NT2/D1 (cell line): ENCODE results near the gene LETMD1.

ENCODE experiments used
- DNase-seq: peaks from one replicate; pipeline ENCODE4 v3.0.0-alpha.2; 2011; ENCODE audit warnings: low read depth, low spot score
- H3K27me3 ChIP-seq: 2 replicates; pipeline ENCODE4 v1.6.0; 2011; ENCODE audit warnings: mild to moderate bottlenecking; ENCODE audit not compliant: insufficient read length, insufficient read depth
- H3K36me3 ChIP-seq: 2 replicates; pipeline ENCODE4 v1.6.1; 2011; ENCODE audit warnings: mild to moderate bottlenecking, low read length, mixed read lengths; ENCODE audit not compliant: insufficient read depth, insufficient read length
- H3K4me1 ChIP-seq: 2 replicates; pipeline ENCODE4 v1.5.1; 2011; ENCODE audit not compliant: insufficient read depth, insufficient read length
- H3K4me3 ChIP-seq: 2 replicates; pipeline ENCODE4 v1.5.1; 2011; ENCODE audit warnings: low read depth; ENCODE audit not compliant: insufficient read length
- H3K9ac ChIP-seq: 2 replicates; pipeline ENCODE4 v1.6.0; 2011; ENCODE audit warnings: low read depth; ENCODE audit not compliant: insufficient read length
- H3K9me3 ChIP-seq: 2 replicates; pipeline ENCODE4 v1.5.1; 2011; ENCODE audit warnings: mild to moderate bottlenecking, low read length; ENCODE audit not compliant: insufficient read depth
- SUZ12 ChIP-seq: IDR thresholded peaks from 2 replicates; pipeline ENCODE4 v1.6.1; 2011; ENCODE audit not compliant: insufficient read length, insufficient read depth; ENCODE audit errors: extremely low read depth
- YY1 ChIP-seq: IDR thresholded peaks from 2 replicates; pipeline ENCODE4 v1.6.1; 2011; ENCODE audit not compliant: insufficient read length, insufficient read depth
- ZNF274 ChIP-seq: IDR thresholded peaks from 2 replicates; pipeline ENCODE4 v1.6.1; 2011; ENCODE audit warnings: mild to moderate bottlenecking, low read depth, low read length

LETMD1 gene

DNA sequence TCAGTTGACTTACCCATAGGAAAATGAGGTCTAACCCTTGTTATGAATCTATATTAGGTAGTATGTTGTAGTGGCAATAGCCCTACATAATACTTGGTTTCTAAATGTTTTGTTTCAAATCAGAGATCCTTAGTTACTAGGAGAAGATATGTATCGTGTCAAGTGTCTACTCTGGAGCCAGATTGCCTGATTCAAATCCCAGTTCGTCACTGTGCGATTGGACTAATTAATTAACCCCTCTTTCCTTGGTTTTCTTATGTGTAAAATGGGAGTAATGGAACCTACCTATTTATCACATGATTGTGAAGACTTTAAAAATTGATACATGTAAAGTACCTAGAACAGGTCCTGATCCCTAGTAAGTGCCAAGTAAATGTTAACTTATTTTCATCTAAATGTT lies 1.4 kb downstream of the LETMD1 start:
- no peak for DNase-seq
- H3K9ac ChIP-seq, result peak overlapping the region; percentile 79
- H3K4me1 ChIP-seq, result no peaks in the 10 kb centered on the region
- H3K9me3 ChIP-seq, result no peaks in the 10 kb centered on the region
- no peaks in the 10 kb centered on the region for H3K27me3 ChIP-seq
- peak overlapping the region; percentile 65 for H3K4me3 ChIP-seq
- peaks cover 31% of the 10 kb centered on the region for H3K36me3 ChIP-seq
- TF ChIP-seq YY1 (no peak), ZNF274 (no peak), SUZ12 (no peak)

DNA sequence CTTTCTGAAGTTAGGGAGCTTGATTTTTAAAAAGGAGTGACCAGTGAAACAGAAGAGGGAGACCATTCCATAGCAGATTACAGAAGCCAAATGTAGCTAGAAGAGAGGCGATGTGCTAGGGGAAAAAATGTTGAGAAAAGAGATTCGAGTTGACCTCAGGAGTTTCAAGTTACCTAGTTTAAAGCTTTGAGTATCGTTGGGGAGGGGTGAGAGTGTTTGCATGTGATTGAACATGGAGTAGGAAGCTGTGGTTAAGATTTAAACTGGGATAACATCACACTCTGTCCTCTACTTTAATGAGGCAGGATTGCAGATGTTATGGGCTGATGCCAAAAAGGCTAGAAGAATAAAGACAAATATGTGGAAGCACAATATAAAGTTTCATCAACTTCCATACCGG lies 3.7 kb downstream of the LETMD1 start:
- Histone ChIP-seq H3K36me3 (peaks cover 51% of the 10 kb centered on the region), H3K9me3 (no peaks in the 10 kb centered on the region), H3K9ac (no peak overlapping the region), H3K4me1 (no peaks in the 10 kb centered on the region), H3K4me3 (no peak overlapping the region), H3K27me3 (no peaks in the 10 kb centered on the region)
- no peak for TF ChIP-seq SUZ12
- TF ChIP-seq ZNF274, result no peak
- TF ChIP-seq YY1, result no peak
- no peak for DNase-seq

GRCh38 chr12:51055060-51055459 lies 6.9 kb downstream of the LETMD1 start:
- TF ChIP-seq ZNF274 (no peak), YY1 (no peak), SUZ12 (no peak)
- no peaks in the 10 kb centered on the region for H3K4me1 ChIP-seq
- H3K9me3 ChIP-seq, result no peaks in the 10 kb centered on the region
- no peak for DNase-seq
- no peak overlapping the region for H3K4me3 ChIP-seq
- H3K36me3 ChIP-seq, result peaks cover 68% of the 10 kb centered on the region
- no peak overlapping the region for H3K9ac ChIP-seq
- no peaks in the 10 kb centered on the region for H3K27me3 ChIP-seq

- no peaks in the 10 kb centered on the region for H3K4me1 ChIP-seq
- no peaks in the 10 kb centered on the region for H3K27me3 ChIP-seq
- H3K9me3 ChIP-seq, result no peaks in the 10 kb centered on the region
- no peak overlapping the region for H3K4me3 ChIP-seq
- no peak overlapping the region for H3K9ac ChIP-seq
- TF ChIP-seq YY1 (no peak), SUZ12 (no peak), ZNF274 (no peak)
- peaks cover 76% of the 10 kb centered on the region for H3K36me3 ChIP-seq
- no peak for DNase-seq
Observed at GRCh38 chr12:51056242-51056641, 8.1 kb downstream of the LETMD1 start.

- Histone ChIP-seq H3K9ac (no peak overlapping the region), H3K4me3 (no peak overlapping the region), H3K36me3 (peaks cover 84% of the 10 kb centered on the region), H3K9me3 (no peaks in the 10 kb centered on the region), H3K4me1 (no peaks in the 10 kb centered on the region), H3K27me3 (no peaks in the 10 kb centered on the region)
- TF ChIP-seq YY1 (no peak), ZNF274 (no peak)
- no peak for DNase-seq
Observed at GRCh38 chr12:51059086-51059485, 11.0 kb downstream of the LETMD1 start.

DNA sequence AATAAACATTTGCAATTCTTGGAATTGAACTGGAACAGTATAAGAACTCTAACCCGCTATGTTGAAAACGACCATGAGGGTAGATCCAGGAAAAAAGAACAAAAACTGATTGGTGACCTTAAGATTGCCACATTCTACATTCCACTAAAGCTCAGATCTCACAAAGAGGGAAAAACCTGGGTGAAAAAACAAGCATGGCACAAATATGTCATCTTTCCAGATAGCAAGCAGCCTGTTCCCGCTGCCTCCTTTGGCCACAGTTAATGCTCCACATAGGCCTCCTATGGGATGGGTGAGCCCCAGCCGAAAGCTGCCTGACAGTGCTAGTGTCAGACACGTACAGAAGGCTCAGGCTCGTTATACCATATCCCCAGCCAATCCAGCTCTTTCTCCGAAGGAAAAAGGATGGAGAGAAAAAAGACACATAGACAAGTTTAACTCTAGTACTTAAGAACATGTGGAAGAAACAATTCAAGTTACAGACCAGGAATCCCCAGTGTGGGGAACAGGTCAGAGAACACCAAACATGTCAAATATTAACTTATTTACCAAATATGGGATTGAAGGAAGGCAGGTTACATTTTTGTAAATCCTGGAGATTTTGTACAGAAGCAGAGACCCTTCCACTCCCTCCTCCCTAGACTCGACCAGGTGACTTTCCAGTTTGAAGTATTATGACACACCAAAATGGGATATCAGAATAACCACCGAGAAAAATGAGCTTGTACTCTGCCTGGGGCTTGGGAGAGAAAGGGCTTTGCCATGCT lies 14.7 kb downstream of the LETMD1 start:
- Histone ChIP-seq H3K9ac (no peak overlapping the region), H3K9me3 (no peaks in the 10 kb centered on the region), H3K36me3 (peaks cover 95% of the 10 kb centered on the region), H3K4me3 (no peak overlapping the region), H3K27me3 (no peaks in the 10 kb centered on the region), H3K4me1 (no peaks in the 10 kb centered on the region)
- no peak for DNase-seq
- no peak for TF ChIP-seq YY1

- no peak for DNase-seq
- no peak for TF ChIP-seq ZNF274
- no peak for TF ChIP-seq YY1
- no peak for TF ChIP-seq SUZ12
- H3K36me3 ChIP-seq, result peaks cover 92% of the 10 kb centered on the region
- H3K9ac ChIP-seq, result no peak overlapping the region
- H3K4me3 ChIP-seq, result no peak overlapping the region
- H3K9me3 ChIP-seq, result no peaks in the 10 kb centered on the region
- H3K4me1 ChIP-seq, result no peaks in the 10 kb centered on the region
- no peaks in the 10 kb centered on the region for H3K27me3 ChIP-seq
Observed at GRCh38 chr12:51065530-51065929, 17.4 kb downstream of the LETMD1 start.

GRCh38 chr12:51067229-51067628 lies 19.1 kb downstream of the LETMD1 start:
- H3K36me3 ChIP-seq, result peaks cover 93% of the 10 kb centered on the region
- no peak for DNase-seq

More at GRCh38 chr12:51067229-51067628, 19.1 kb downstream of the LETMD1 start:
- Histone ChIP-seq H3K4me3 (no peak overlapping the region), H3K27me3 (no peaks in the 10 kb centered on the region), H3K4me1 (no peaks in the 10 kb centered on the region), H3K9ac (no peak overlapping the region), H3K9me3 (no peaks in the 10 kb centered on the region)
- TF ChIP-seq YY1 (no peak), SUZ12 (no peak), ZNF274 (no peak)
